Measurements from ENCODE around the gene ADAM8.

The ADAM8 gene

DNA sequence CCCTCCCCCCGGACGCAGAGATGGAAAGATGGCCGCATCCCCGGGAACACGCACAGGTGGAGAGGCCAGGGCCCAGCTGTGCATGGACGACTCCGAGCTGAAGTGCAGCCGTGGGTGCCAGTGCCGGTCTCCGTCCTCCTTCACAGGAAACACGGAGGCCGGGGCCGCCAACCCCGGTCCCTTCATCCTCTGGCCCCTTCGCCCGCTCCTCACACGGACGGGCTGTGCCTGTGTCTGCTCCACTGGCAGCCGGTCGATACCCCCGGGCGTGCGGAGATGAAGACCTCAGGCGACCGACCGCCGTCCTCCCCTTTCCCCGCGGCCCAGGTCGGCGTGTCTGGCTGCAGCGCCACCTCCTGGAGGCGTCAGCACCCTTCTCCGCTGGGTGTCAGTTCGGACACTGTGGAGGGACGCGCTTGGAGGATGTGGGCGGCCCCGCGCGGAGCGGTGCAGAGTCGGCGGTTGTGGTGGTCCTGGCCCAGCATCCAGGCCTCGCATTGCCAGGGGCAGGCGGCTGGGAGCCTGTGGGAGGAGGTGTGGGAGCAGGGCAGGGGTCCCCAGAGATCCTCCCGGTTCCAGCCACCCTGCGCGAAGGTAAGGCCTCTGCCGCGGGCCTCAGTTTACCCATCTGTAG lies 41.9 kb upstream of the ADAM8 start:
- peak; percentile 42 for DNase-seq (ENCODE audit: low read depth)
- H3K4me3 ChIP-seq (ENCODE audit: control insufficient read depth, low read depth, low read length) = peak overlapping the region; percentile 34
- TF ChIP-seq, protein P1, sequence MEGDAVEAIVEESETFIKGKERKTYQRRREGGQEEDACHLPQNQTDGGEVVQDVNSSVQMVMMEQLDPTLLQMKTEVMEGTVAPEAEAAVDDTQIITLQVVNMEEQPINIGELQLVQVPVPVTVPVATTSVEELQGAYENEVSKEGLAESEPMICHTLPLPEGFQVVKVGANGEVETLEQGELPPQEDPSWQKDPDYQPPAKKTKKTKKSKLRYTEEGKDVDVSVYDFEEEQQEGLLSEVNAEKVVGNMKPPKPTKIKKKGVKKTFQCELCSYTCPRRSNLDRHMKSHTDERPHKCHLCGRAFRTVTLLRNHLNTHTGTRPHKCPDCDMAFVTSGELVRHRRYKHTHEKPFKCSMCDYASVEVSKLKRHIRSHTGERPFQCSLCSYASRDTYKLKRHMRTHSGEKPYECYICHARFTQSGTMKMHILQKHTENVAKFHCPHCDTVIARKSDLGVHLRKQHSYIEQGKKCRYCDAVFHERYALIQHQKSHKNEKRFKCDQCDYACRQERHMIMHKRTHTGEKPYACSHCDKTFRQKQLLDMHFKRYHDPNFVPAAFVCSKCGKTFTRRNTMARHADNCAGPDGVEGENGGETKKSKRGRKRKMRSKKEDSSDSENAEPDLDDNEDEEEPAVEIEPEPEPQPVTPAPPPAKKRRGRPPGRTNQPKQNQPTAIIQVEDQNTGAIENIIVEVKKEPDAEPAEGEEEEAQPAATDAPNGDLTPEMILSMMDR (conservative IDR thresholded peaks at IDR 0.05; ENCODE audit: control insufficient read depth, insufficient read depth, low read depth, low read length) = peak; percentile 55

DNA sequence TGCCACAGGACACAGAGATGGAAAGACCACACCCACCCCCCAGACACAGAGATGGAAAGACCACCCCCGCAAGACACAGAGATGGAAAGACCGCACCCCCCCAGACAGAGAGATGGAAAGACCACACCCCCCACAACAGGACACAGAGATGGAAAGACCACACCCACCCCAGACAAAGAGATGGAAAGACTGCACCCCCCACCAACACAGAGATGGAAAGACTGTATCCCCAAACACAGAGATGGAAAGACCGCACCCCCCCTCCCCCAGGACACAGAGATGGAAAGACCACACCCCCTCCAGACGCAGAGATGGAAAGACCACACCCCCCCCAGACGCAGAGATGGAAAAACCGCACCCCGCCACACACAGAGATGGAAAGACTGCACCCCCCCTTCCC lies 40.1 kb upstream of the ADAM8 start:
- no peak for DNase-seq (ENCODE audit: low read depth)
- H3K4me3 ChIP-seq (ENCODE audit: control insufficient read depth, low read depth, low read length) = no peak overlapping the region
- TF ChIP-seq, protein P1 (conservative IDR thresholded peaks at IDR 0.05; ENCODE audit: control insufficient read depth, insufficient read depth, low read depth, low read length) = no peak

DNA sequence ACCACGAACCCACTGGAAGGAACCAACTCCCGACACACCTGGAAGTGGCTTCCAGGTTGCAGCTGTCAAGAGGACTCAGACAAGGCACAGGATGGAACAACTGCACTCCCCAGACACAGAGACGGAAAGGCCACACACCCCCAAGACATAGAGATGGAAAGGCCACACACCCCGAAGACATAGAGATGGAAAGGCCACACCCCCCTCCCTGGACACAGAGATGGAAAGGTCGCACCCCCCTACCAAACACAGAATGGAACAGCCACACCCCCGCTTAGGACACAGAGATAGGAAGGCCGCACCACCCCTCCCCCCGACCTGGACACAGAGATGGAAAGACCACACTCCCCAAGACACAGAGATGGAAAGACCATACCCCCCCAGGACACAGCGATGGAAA lies 39.6 kb upstream of the ADAM8 start:
- H3K4me3 ChIP-seq (ENCODE audit: control insufficient read depth, low read depth, low read length) = no peak overlapping the region
- TF ChIP-seq, protein P1 (conservative IDR thresholded peaks at IDR 0.05; ENCODE audit: control insufficient read depth, insufficient read depth, low read depth, low read length) = no peak
- DNase-seq (ENCODE audit: low read depth) = no peak

DNA sequence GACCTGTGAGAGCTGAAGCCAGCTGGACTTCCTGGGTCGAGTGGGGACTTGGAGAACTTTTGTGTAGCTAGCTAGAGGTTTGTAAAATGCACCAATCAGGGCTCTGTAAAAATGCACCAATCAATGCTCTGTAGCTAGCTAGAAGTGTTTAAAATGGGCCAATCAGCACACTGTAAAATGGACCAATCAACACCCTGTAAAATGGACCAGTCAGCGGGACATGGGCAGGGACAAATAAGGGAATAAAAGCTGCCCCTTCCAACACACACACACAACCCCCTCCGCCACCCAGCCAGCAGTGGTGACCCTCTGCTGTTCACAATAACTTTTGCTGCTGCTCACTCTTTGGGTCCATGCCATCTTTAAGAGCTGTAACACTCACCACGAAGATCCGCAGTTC lies 39.2 kb upstream of the ADAM8 start:
- TF ChIP-seq, protein P1 (conservative IDR thresholded peaks at IDR 0.05; ENCODE audit: control insufficient read depth, insufficient read depth, low read depth, low read length) = no peak
- DNase-seq (ENCODE audit: low read depth) = peak; percentile 29
- H3K4me3 ChIP-seq (ENCODE audit: control insufficient read depth, low read depth, low read length) = no peak overlapping the region

DNA sequence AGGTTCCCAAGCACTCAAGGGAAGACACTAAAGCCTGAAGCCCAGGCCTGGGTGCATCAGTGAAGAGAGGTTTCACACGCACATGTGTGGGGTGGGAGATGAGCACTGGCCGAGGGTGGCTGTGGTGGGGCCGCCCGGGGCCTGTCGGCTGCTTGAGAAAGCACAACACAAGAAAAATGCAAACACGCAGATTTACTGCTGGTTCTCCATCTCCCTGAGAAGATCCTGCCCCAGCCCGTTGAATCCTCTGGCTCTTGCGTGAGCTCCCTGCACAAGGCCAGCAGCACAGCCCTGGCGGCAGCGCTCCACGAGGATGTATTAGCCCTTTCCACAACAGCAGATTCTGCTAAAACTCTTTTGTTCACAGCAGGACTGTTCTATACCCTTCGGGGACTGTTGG lies 38.2 kb upstream of the ADAM8 start:
- no peak for DNase-seq (ENCODE audit: low read depth)
- TF ChIP-seq, protein P1 (conservative IDR thresholded peaks at IDR 0.05; ENCODE audit: control insufficient read depth, insufficient read depth, low read depth, low read length) = no peak
- no peak overlapping the region for H3K4me3 ChIP-seq (ENCODE audit: control insufficient read depth, low read depth, low read length)

DNA sequence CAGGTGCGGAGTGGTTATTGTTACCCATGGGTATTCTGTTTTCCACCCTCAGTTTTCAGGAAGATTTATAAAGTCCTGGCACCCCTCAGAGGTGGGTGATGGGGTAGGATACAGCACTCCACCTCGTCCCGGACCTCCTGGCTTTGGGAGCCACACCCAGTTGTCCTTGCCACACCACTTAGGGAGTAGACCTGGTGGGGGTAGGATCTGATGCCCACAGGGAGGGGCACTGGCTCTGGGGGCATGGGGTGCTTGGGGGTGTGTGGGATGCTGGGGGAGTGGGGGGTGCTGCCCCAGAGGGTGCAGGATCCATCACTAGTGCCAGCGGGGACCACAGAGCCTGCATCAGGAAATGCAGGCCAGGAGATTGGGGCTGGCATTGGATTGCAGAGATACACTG lies 36.5 kb upstream of the ADAM8 start:
- DNase-seq (ENCODE audit: low read depth) = no peak
- no peak overlapping the region for H3K4me3 ChIP-seq (ENCODE audit: control insufficient read depth, low read depth, low read length)
- TF ChIP-seq, protein P1 (conservative IDR thresholded peaks at IDR 0.05; ENCODE audit: control insufficient read depth, insufficient read depth, low read depth, low read length) = no peak

DNA sequence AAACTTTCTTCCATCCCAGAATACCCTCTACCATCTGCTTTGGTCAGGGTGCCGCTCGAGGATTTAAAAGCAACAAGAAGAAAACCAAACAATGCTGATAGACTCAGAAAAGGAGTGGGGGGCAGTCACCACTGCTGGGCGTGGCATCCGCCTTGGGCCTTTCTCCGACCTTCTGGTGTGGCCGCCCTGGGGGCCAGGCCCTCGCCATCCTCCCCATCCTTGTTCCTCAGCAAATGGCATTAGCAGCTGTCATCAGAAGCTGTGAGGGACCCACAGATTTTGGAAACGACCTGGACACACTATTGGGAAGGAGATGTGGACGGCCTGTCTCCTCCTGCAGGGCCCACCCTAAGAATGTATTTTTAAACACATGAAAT lies 36.1 kb upstream of the ADAM8 start:
- TF ChIP-seq, protein P1 (conservative IDR thresholded peaks at IDR 0.05; ENCODE audit: control insufficient read depth, insufficient read depth, low read depth, low read length) = no peak
- DNase-seq (ENCODE audit: low read depth) = no peak
- no peak overlapping the region for H3K4me3 ChIP-seq (ENCODE audit: control insufficient read depth, low read depth, low read length)
